ENCODE measurements around the gene CTBS.

The CTBS gene

GRCh38 chr1:84615790-84616189 is 41.5 kb upstream of the CTBS start:
- TF ChIP-seq SIN3A (IDR thresholded peaks at IDR 0.05; ENCODE audit: borderline replicate concordance, insufficient read depth, low read length) (no peak), FOXP2 (optimal IDR thresholded peaks at IDR 0.05; ENCODE audit: borderline replicate concordance, extremely low read depth, extremely low read length, insufficient read depth) (no peak), POLR2AphosphoS5 (IDR thresholded peaks at IDR 0.05; ENCODE audit: low read depth, low read length) (no peak), REST (IDR thresholded peaks at IDR 0.05; ENCODE audit: insufficient read depth in 1 of 2, low read depth in 2 of 2, low read length in 2 of 2) (no peak), TAF1 (IDR thresholded peaks at IDR 0.05; ENCODE audit: borderline replicate concordance, insufficient read depth, low read length) (no peak)

GRCh38 chr1:84613887-84614286 is 39.6 kb upstream of the CTBS start:
- no peak for TF ChIP-seq POLR2AphosphoS5 (IDR thresholded peaks at IDR 0.05; ENCODE audit: low read depth, low read length)
- no peak for TF ChIP-seq REST (IDR thresholded peaks at IDR 0.05; ENCODE audit: insufficient read depth in 1 of 2, low read depth in 2 of 2, low read length in 2 of 2)
- no peak for TF ChIP-seq FOXP2 (optimal IDR thresholded peaks at IDR 0.05; ENCODE audit: borderline replicate concordance, extremely low read depth, extremely low read length, insufficient read depth)
- no peak for TF ChIP-seq SIN3A (IDR thresholded peaks at IDR 0.05; ENCODE audit: borderline replicate concordance, insufficient read depth, low read length)
- no peak for TF ChIP-seq TAF1 (IDR thresholded peaks at IDR 0.05; ENCODE audit: borderline replicate concordance, insufficient read depth, low read length)

GRCh38 chr1:84613026-84613425 is 38.8 kb upstream of the CTBS start:
- no peak for TF ChIP-seq REST (IDR thresholded peaks at IDR 0.05; ENCODE audit: insufficient read depth in 1 of 2, low read depth in 2 of 2, low read length in 2 of 2)
- TF ChIP-seq POLR2AphosphoS5 (IDR thresholded peaks at IDR 0.05; ENCODE audit: low read depth, low read length), result no peak
- no peak for TF ChIP-seq FOXP2 (optimal IDR thresholded peaks at IDR 0.05; ENCODE audit: borderline replicate concordance, extremely low read depth, extremely low read length, insufficient read depth)

GRCh38 chr1:84611796-84612195 is 37.6 kb upstream of the CTBS start:
- no peak for TF ChIP-seq POLR2AphosphoS5 (IDR thresholded peaks at IDR 0.05; ENCODE audit: low read depth, low read length)
- TF ChIP-seq SIN3A (IDR thresholded peaks at IDR 0.05; ENCODE audit: borderline replicate concordance, insufficient read depth, low read length), result no peak
- TF ChIP-seq TAF1 (IDR thresholded peaks at IDR 0.05; ENCODE audit: borderline replicate concordance, insufficient read depth, low read length), result no peak
- no peak for TF ChIP-seq REST (IDR thresholded peaks at IDR 0.05; ENCODE audit: insufficient read depth in 1 of 2, low read depth in 2 of 2, low read length in 2 of 2)
- TF ChIP-seq FOXP2 (optimal IDR thresholded peaks at IDR 0.05; ENCODE audit: borderline replicate concordance, extremely low read depth, extremely low read length, insufficient read depth), result no peak

- no peak for TF ChIP-seq REST (IDR thresholded peaks at IDR 0.05; ENCODE audit: insufficient read depth in 1 of 2, low read depth in 2 of 2, low read length in 2 of 2)
- no peak for TF ChIP-seq TAF1 (IDR thresholded peaks at IDR 0.05; ENCODE audit: borderline replicate concordance, insufficient read depth, low read length)
- TF ChIP-seq POLR2AphosphoS5 (IDR thresholded peaks at IDR 0.05; ENCODE audit: low read depth, low read length), result no peak
- no peak for TF ChIP-seq FOXP2 (optimal IDR thresholded peaks at IDR 0.05; ENCODE audit: borderline replicate concordance, extremely low read depth, extremely low read length, insufficient read depth)
- TF ChIP-seq SIN3A (IDR thresholded peaks at IDR 0.05; ENCODE audit: borderline replicate concordance, insufficient read depth, low read length), result no peak
These were observed 36.9 kb upstream of the CTBS start for GRCh38 chr1:84611091-84611490.

Measured in PFSK-1 (cell line).